DND-41 (cell line): ENCODE measurements around the gene S100A9.

ENCODE experiments used
- ATAC-seq: fragments of 200-7000 bp; cut with Tn5 transposase; 3 replicates; pipeline ENCODE4 v1.9.1; 2021; ENCODE audit warnings: low read depth; ENCODE audit not compliant: insufficient read depth
- DNase-seq: peaks from one replicate; pipeline ENCODE4 v3.0.0-alpha.2; 2020
- H2AFZ ChIP-seq: 2 replicates; pipeline ENCODE4 v1.6.0; 2012; ENCODE audit warnings: low read depth, low read length
- H3K27ac ChIP-seq: 2 replicates; pipeline ENCODE4 v1.5.1; 2012; ENCODE audit warnings: low read length, inconsistent platforms
- H3K27me3 ChIP-seq: fragments of 200-600 bp; sonication (generic); 2 replicates; pipeline ENCODE4 v1.6.0; 2012; ENCODE audit warnings: low read length, mild to moderate bottlenecking, inconsistent platforms; ENCODE audit not compliant: insufficient read depth, poor library complexity
- H3K36me3 ChIP-seq: 2 replicates; pipeline ENCODE4 v1.5.1; 2012; ENCODE audit warnings: low read length, inconsistent platforms; ENCODE audit not compliant: insufficient read depth
- H3K4me1 ChIP-seq: 2 replicates; pipeline ENCODE4 v1.5.1; 2012; ENCODE audit warnings: mild to moderate bottlenecking, low read length; ENCODE audit not compliant: insufficient read depth
- H3K4me2 ChIP-seq: 2 replicates; pipeline ENCODE4 v1.6.0; 2012; ENCODE audit warnings: mild to moderate bottlenecking, moderate library complexity, low read length, inconsistent platforms; ENCODE audit not compliant: insufficient read depth
- H3K4me3 ChIP-seq, 2 experiments: fragments of 200-600 bp in 1 of 2; shearing (Covaris generic) in 1 of 2; 2 replicates each; pipeline ENCODE4 v1.5.1; 2012 to 2016; ENCODE audit warnings: inconsistent platforms in 2 of 2, low read length in 2 of 2, mild to moderate bottlenecking in 2 of 2, low read depth in 1 of 2, moderate library complexity in 1 of 2
- H3K79me2 ChIP-seq: 2 replicates; pipeline ENCODE4 v1.6.0; 2012; ENCODE audit warnings: low read length, inconsistent platforms; ENCODE audit not compliant: insufficient read depth
- H3K9ac ChIP-seq: 2 replicates; pipeline ENCODE4 v1.6.0; 2012; ENCODE audit warnings: low read depth, mild to moderate bottlenecking, inconsistent platforms, low read length, moderate library complexity
- H3K9me3 ChIP-seq: 2 replicates; pipeline ENCODE4 v1.5.1; 2012; ENCODE audit warnings: low read length, moderate library complexity, mild to moderate bottlenecking, inconsistent platforms; ENCODE audit not compliant: insufficient read depth, severe bottlenecking
- H4K20me1 ChIP-seq: 2 replicates; pipeline ENCODE4 v1.6.0; 2012; ENCODE audit warnings: low read length; ENCODE audit not compliant: insufficient read depth
- EZH2 ChIP-seq: IDR thresholded peaks from 3 replicates; pipeline ENCODE4 v1.6.1; 2012; ENCODE audit warnings: borderline replicate concordance, low read depth, mild to moderate bottlenecking, moderate library complexity, low read length, inconsistent platforms; ENCODE audit not compliant: severe bottlenecking
- TF ChIP-seq, protein P1 (sequence below): IDR thresholded peaks from 2 replicates; pipeline ENCODE4 v1.5.1; 2012; ENCODE audit warnings: borderline replicate concordance, low read length, moderate library complexity, mild to moderate bottlenecking; ENCODE audit not compliant: poor library complexity, severe bottlenecking; ENCODE audit errors: extremely low read depth

S100A9 gene

DNA sequence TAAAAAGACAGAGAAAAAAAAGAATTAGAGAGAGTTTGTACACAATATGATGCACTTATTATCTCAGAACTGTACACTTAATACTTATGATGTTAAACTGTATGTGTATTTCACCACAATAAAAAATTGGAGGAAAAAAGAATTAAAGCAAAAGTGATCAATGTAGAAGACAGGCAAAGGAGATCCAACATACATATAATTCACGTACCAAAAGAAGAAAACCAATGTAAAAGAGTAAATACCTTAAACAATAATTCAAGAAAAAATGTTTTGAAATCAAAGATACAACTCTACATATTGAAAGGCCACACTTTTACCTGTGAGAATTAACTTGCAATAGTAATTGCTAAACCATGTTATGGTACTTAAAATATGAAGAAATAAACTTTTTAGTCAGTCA, 35.1 kb upstream of the S100A9 start:
- no peak for TF ChIP-seq EZH2
- TF ChIP-seq, protein P1, sequence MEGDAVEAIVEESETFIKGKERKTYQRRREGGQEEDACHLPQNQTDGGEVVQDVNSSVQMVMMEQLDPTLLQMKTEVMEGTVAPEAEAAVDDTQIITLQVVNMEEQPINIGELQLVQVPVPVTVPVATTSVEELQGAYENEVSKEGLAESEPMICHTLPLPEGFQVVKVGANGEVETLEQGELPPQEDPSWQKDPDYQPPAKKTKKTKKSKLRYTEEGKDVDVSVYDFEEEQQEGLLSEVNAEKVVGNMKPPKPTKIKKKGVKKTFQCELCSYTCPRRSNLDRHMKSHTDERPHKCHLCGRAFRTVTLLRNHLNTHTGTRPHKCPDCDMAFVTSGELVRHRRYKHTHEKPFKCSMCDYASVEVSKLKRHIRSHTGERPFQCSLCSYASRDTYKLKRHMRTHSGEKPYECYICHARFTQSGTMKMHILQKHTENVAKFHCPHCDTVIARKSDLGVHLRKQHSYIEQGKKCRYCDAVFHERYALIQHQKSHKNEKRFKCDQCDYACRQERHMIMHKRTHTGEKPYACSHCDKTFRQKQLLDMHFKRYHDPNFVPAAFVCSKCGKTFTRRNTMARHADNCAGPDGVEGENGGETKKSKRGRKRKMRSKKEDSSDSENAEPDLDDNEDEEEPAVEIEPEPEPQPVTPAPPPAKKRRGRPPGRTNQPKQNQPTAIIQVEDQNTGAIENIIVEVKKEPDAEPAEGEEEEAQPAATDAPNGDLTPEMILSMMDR = no peak
- Histone ChIP-seq H3K27me3 (no peaks in the 10 kb centered on the region), H3K79me2 (no peaks in the 10 kb centered on the region), H3K9ac (no peak overlapping the region), H3K9me3 (peaks cover 2% of the 10 kb centered on the region), H3K4me2 (no peak overlapping the region), H3K36me3 (no peaks in the 10 kb centered on the region), H4K20me1 (no peaks in the 10 kb centered on the region), H2AFZ (no peak overlapping the region), H3K4me3 (no peak overlapping the region), H3K27ac (no peak overlapping the region), H3K4me1 (no peaks in the 10 kb centered on the region)
- ATAC-seq = no peak
- no peak for DNase-seq

DNA sequence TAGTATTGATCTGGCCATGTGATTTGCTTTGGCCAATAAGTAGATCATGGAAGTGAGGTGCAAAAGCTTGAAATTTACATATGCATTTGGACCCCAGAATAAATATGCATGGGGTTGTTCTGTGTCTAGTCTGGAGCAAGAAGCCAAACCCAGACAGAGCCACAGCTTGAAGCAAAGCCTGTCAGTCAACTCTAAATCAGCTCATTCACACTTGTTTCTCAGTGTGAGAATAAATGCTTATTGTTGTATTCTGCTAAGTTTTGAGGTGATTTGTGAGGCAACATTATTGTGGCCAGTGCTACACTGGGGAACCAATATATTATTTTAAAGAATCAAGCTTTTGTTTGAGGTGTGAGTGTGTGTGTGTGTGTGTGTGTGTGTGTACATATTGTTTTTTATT, 32.7 kb upstream of the S100A9 start:
- H4K20me1 ChIP-seq = no peaks in the 10 kb centered on the region
- H3K27ac ChIP-seq = no peak overlapping the region
- no peak for DNase-seq
- ATAC-seq = no peak
- H3K9ac ChIP-seq = no peak overlapping the region
- H3K4me2 ChIP-seq = no peak overlapping the region
- H3K27me3 ChIP-seq = no peaks in the 10 kb centered on the region
- no peaks in the 10 kb centered on the region for H3K4me1 ChIP-seq
- no peak overlapping the region for H2AFZ ChIP-seq
- H3K4me3 ChIP-seq = no peak overlapping the region
- H3K36me3 ChIP-seq = no peaks in the 10 kb centered on the region
- peaks cover 2% of the 10 kb centered on the region for H3K9me3 ChIP-seq
- TF ChIP-seq EZH2 = no peak
- TF ChIP-seq, protein P1 = no peak
- H3K79me2 ChIP-seq = no peaks in the 10 kb centered on the region

DNA sequence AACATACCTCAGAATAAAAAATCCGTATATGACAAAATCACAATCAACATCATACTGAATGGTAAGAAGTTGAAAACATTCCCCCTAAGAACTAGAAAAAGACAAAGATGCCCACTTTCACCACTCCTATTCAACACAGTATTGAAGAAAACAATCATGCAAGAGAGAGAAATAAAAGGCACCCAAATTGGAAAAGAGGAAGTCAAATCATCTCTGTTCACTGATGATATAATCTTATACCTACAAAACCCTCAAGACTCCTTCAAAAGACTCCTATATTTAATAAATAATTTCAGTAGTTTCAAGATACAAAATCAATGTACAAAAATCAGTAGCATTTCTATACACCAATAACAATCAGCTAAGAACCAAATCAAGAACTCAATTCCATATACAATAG, 23.8 kb upstream of the S100A9 start:
- no peak overlapping the region for H2AFZ ChIP-seq
- no peak for DNase-seq
- no peak overlapping the region for H3K4me3 ChIP-seq
- peaks cover 5% of the 10 kb centered on the region for H3K27me3 ChIP-seq
- no peak overlapping the region for H3K9ac ChIP-seq
- no peak overlapping the region for H3K27ac ChIP-seq
- H4K20me1 ChIP-seq = no peaks in the 10 kb centered on the region
- no peak for TF ChIP-seq EZH2
- TF ChIP-seq, protein P1 = no peak
- no peaks in the 10 kb centered on the region for H3K36me3 ChIP-seq
- no peaks in the 10 kb centered on the region for H3K4me1 ChIP-seq
- ATAC-seq = no peak
- H3K79me2 ChIP-seq = no peaks in the 10 kb centered on the region
- H3K9me3 ChIP-seq = no peaks in the 10 kb centered on the region
- H3K4me2 ChIP-seq = no peak overlapping the region

DNA sequence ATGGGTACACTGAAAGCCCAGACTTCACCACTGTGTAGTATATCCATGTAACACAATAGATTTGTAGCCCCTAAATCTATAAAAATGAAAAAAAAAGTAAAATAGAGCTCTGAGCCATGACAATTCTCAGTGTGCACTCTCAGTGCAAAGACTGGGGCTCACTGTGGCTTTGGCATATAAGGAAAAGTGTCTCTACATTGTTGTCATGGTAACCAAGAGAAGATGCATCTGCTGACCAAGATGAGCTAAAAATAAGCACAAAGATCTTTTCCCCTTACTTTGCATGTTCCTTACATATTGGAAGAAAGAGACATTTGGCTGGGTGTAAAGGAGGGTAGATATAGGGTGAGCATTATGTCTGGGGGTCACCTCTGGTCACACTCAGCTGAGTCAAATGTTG, 21.0 kb upstream of the S100A9 start:
- no peak overlapping the region for H3K4me3 ChIP-seq
- H3K4me2 ChIP-seq = no peak overlapping the region
- no peak for ATAC-seq
- no peak overlapping the region for H2AFZ ChIP-seq
- no peaks in the 10 kb centered on the region for H4K20me1 ChIP-seq
- H3K4me1 ChIP-seq = no peaks in the 10 kb centered on the region
- no peak overlapping the region for H3K9ac ChIP-seq
- no peak for DNase-seq
- H3K79me2 ChIP-seq = no peaks in the 10 kb centered on the region
- TF ChIP-seq, protein P1 = no peak
- no peak for TF ChIP-seq EZH2
- H3K27ac ChIP-seq = no peak overlapping the region
- H3K9me3 ChIP-seq = no peaks in the 10 kb centered on the region
- H3K27me3 ChIP-seq = peaks cover 5% of the 10 kb centered on the region
- no peaks in the 10 kb centered on the region for H3K36me3 ChIP-seq
